Common myeloid progenitor, CD34-positive (primary cell): ENCODE results near the gene USB1.

ENCODE experiments used
- CTCF ChIA-PET: fragments of 350-600 bp; sonication (Branson Sonifier 250); formaldehyde crosslinking; loops from one replicate; lab custom pipeline; 2021; ENCODE audit warnings: antibody characterized with exemption; lab: Charles Lee
- POLR2A ChIA-PET: fragments of 350-600 bp; sonication (Branson Sonifier 250); formaldehyde crosslinking; loops from one replicate; lab custom pipeline; 2021; ENCODE audit warnings: antibody characterized with exemption; lab: Charles Lee
- DNase-seq, 3 donors: peaks; one replicate each; pipeline versions ENCODE4 v3.0.0 to v3.0.0-alpha.2; 2013
- H3K27ac ChIP-seq, 2 experiments: 1 replicate in 1 of 2; 2 replicates in 1 of 2; pipeline ENCODE4 v1.7.0; 2013; ENCODE audit warnings: inconsistent platforms in 2 of 2, low read length in 2 of 2, mild to moderate bottlenecking in 2 of 2, low read depth in 1 of 2, moderate library complexity in 1 of 2; ENCODE audit not compliant: severe bottlenecking in 2 of 2, insufficient read depth in 1 of 2, poor library complexity in 1 of 2
- H3K27me3 ChIP-seq, 5 experiments: replicated peaks in 2 of 5; 1 replicate in 3 of 5; 2 replicates in 2 of 5; pipeline versions ENCODE4 v1.6.1 to v1.7.0; 2013; ENCODE audit warnings: low read length in 4 of 5, mild to moderate bottlenecking in 2 of 5, moderate library complexity in 2 of 5, inconsistent platforms in 1 of 5; ENCODE audit not compliant: insufficient read depth in 5 of 5, control insufficient read depth in 4 of 5
- H3K36me3 ChIP-seq, 4 experiments: 1 replicate in 2 of 4; 2 replicates in 2 of 4; pipeline versions ENCODE4 v1.6.1 to v1.7.0; 2013; ENCODE audit warnings: low read length in 3 of 4, control low read depth in 1 of 4, mild to moderate bottlenecking in 1 of 4; ENCODE audit not compliant: control insufficient read depth in 4 of 4, insufficient read depth in 4 of 4
- H3K4me1 ChIP-seq, 4 experiments: 1 replicate in 3 of 4; 2 replicates in 1 of 4; pipeline versions ENCODE4 v1.6.1 to v1.7.1; 2013; ENCODE audit warnings: low read length in 3 of 4, mild to moderate bottlenecking in 3 of 4, control low read depth in 1 of 4, inconsistent platforms in 1 of 4, moderate library complexity in 1 of 4; ENCODE audit not compliant: control insufficient read depth in 4 of 4, insufficient read depth in 4 of 4; ENCODE audit errors: control extremely low read depth in 1 of 4
- H3K4me3 ChIP-seq, 7 experiments: 1 replicate in 4 of 7; 2 replicates in 3 of 7; pipeline versions ENCODE4 v1.5.1 to v1.7.0; 2013; ENCODE audit warnings: mild to moderate bottlenecking in 7 of 7, low read length in 6 of 7, moderate library complexity in 6 of 7, inconsistent platforms in 2 of 7, low read depth in 2 of 7, control low read depth in 1 of 7; ENCODE audit not compliant: insufficient read depth in 4 of 7, control insufficient read depth in 1 of 7; ENCODE audit errors: extremely low read depth in 1 of 7
- H3K9me3 ChIP-seq, 5 experiments: 1 replicate in 4 of 5; 2 replicates in 1 of 5; pipeline versions ENCODE4 v1.6.1 to v1.7.1; 2013; ENCODE audit warnings: low read length in 4 of 5, mild to moderate bottlenecking in 2 of 5, inconsistent platforms in 1 of 5, low read depth in 1 of 5, moderate library complexity in 1 of 5; ENCODE audit not compliant: control insufficient read depth in 4 of 5, insufficient read depth in 2 of 5; ENCODE audit errors: control extremely low read depth in 1 of 5
- WGBS: methylation state at CpG from one replicate; pipeline ENCODE4 v1.1.5; 2013; ENCODE audit not compliant: insufficient coverage; 5-methylcytosine and 5-hydroxymethylcytosine counted together

The USB1 gene

GRCh38 chr16:58046936-58047335 is 45.7 kb downstream of the USB1 start:
- Histone ChIP-seq H3K4me3 (no peak overlapping the region), H3K36me3 (no peaks in the 10 kb centered on the region), H3K27ac (no peak overlapping the region), H3K9me3 (no peaks in the 10 kb centered on the region), H3K4me1 (peaks cover 0 to 8% (median 0%) of the 10 kb centered on the region in 4 experiments), H3K27me3 (no peaks in the 10 kb centered on the region)
- 94% methylated on average over 4 of the region's 6 CpGs for WGBS
- POLR2A ChIA-PET = no interaction called here
- no peak for DNase-seq
- CTCF ChIA-PET = no interaction called here

DNA sequence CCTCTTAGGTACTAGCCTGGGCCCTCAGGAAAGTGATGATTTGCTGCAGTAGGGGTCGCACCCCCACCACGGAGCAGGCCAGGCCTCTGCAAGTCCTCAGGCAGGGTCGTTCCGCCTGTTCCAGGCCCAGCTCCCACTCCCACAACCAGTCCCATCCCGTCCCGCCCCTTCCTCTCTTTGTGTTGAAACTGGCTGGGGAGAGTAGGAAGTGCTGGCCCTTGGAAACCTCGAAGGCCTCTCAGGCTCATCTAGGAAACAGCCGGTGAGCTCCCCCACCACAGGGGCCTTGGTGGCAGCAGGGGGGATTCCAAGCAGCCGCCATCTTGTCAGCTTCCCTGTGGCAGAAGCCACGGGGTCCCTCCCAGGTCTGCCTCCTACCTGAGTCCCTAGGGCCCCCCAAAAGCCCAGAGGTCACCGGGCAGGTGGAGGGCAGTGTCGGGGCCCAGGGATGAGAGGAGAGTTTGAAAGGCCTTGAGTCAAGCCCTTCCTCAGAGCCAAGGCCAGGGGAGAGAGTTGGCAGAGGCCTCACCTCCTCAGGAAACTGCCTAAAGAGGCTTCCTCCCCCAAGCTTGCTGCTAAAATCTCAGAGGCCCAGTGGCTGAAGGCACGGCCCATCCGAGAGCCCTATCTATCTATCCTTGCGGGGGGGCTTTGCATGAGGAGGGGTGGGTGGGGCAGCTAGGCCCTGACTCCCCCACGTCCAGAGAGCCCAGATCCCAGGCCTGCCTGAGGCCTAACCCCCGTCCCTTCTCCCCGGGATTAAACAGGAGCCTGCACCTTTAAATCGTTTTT is 46.5 kb downstream of the USB1 start:
- H3K27ac ChIP-seq = no peak overlapping the region

DNA sequence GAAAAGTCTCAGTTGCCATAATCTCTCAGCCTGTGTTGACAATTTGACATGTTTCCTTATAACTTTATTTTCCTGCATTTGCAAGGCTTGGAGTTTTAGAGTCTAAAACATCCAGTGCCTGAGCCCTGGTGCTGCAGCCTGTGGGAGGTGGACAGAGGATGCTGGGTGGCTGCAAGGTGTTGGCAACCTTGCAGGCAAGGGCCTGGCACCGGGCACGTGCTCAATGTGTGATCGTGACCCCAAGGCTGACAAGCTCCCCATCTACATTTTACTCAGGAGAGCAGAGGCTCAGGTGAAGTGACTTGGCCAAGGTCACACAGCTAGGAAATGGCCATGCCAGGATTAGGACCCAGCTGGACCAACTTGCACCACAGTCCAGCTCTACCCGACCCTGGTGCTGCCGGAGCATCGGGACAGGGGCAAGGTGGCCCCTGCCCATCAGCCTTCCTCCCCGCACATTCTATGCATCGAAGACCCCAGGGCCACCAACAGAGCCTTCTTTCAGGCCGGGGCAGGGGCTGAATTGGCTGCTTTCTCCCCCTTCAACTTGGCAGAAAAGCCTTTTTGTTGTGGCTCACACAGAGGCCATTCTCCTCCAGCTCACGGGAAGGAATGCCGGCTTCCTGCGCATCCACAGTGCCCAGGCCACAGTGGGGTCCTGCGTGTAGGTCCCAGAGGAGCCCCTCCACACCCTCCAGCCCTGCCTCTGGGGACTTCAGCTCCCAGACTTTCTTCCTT is 47.5 kb downstream of the USB1 start:
- no peaks in the 10 kb centered on the region for H3K9me3 ChIP-seq
- peaks cover 0 to 8% (median 0%) of the 10 kb centered on the region in 4 experiments for H3K4me1 ChIP-seq
- H3K27me3 ChIP-seq = no peaks in the 10 kb centered on the region
- no peak overlapping the region for H3K27ac ChIP-seq
- 99% methylated on average over 11 of the region's 13 CpGs for WGBS
- no peaks in the 10 kb centered on the region for H3K36me3 ChIP-seq
- CTCF ChIA-PET = interaction anchor here (0.7 to 1.6 kb wide), 4 partner anchors 10 to 454 kb away, joined by 3 read pairs; no protein-coding TSS in a partner anchor
- POLR2A ChIA-PET = no interaction called here
- H3K4me3 ChIP-seq = no peak overlapping the region
- DNase-seq = no peak

More for the DNA sequence above, 46.5 kb downstream of the USB1 start:
- no peak overlapping the region for H3K4me3 ChIP-seq
- no peak for DNase-seq
- H3K9me3 ChIP-seq = no peaks in the 10 kb centered on the region
- 78% methylated on average over 7 of the region's 19 CpGs for WGBS
- POLR2A ChIA-PET = no interaction called here
- CTCF ChIA-PET = interaction anchor here (1.0 to 1.6 kb wide), 3 partner anchors 9 to 20 kb away, joined by 3 read pairs; no protein-coding TSS in a partner anchor
- no peaks in the 10 kb centered on the region for H3K27me3 ChIP-seq
- no peaks in the 10 kb centered on the region for H3K36me3 ChIP-seq
- H3K4me1 ChIP-seq = peaks cover 0 to 8% (median 0%) of the 10 kb centered on the region in 4 experiments

DNA sequence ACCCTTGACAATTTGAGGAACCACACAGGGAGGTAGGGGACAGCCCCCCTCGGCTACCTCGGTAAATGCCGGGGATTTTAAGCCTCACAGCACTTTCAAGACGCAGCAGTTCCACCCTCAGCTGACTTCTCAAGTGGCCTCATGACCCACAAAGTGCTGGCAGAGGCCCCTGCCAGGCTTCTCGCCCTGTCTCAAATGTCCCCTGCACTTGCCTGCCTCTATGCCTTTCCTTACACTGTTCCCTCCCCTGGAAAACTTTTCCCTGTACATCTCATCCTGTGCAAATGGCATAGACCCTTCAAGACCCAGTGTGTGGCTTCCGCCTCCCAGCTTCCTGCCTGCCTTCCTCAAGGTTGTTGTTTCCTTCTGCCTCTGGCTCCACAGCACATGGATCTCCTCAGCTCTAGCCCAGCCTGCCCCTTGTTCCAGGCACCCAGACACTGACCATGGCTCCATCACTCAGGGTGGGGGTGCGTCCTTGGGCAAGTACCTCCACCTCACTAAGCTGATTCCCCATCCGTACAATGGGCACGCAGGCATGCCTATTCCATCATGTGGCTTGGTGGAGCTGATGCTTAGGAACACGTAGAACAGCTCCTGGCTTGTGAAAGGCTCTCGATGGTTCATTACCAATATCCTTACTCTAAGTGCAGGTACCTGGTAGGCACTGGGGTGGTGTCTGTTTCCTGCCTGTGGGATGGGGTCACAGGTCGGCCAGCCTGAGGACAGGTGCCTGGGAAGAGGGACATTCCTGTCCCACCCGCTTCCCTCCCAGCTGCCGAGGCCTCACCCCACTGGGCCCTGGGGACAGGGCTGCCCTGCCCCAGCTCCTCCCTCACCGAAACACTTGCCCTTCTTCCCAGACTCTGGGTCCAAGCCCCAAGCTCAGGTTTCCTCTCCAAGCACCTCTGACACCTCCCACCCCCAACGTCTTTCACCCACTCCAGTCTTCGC is 48.3 kb downstream of the USB1 start:
- DNase-seq = no peak
- Histone ChIP-seq H3K9me3 (no peaks in the 10 kb centered on the region), H3K27me3 (no peaks in the 10 kb centered on the region), H3K4me1 (peaks cover 0 to 8% (median under 1%) of the 10 kb centered on the region in 4 experiments), H3K4me3 (no peak overlapping the region), H3K27ac (no peak overlapping the region), H3K36me3 (no peaks in the 10 kb centered on the region)
- WGBS = 86% methylated on average over 13 of the region's 17 CpGs
- ChIA-PET POLR2A (no interaction called here), CTCF (interaction anchor here (0.7 to 1.6 kb wide), 3 partner anchors 11 to 455 kb away, joined by 3 read pairs; no protein-coding TSS in a partner anchor)

- 86% methylated on average over 1 of the region's 2 CpGs for WGBS
- Histone ChIP-seq H3K4me3 (no peak overlapping the region), H3K36me3 (no peaks in the 10 kb centered on the region), H3K9me3 (no peaks in the 10 kb centered on the region), H3K27me3 (no peaks in the 10 kb centered on the region), H3K27ac (no peak overlapping the region), H3K4me1 (peaks cover 0 to 4% (median 1%) of the 10 kb centered on the region in 4 experiments)
- no peak for DNase-seq
- CTCF ChIA-PET = no interaction called here
- POLR2A ChIA-PET = no interaction called here
These were observed 50.1 kb downstream of the USB1 start for GRCh38 chr16:58051296-58051695.

GRCh38 chr16:58051821-58052603 is 50.8 kb downstream of the USB1 start:
- Histone ChIP-seq H3K4me3 (no peak overlapping the region), H3K9me3 (no peaks in the 10 kb centered on the region), H3K4me1 (peaks cover 0 to 3% (median 0%) of the 10 kb centered on the region in 4 experiments), H3K36me3 (no peaks in the 10 kb centered on the region), H3K27ac (no peak overlapping the region), H3K27me3 (no peaks in the 10 kb centered on the region)
- whole genome bisulfite sequencing = 93% methylated on average over 7 of the region's 10 CpGs
- DNase-seq = no peak
- ChIA-PET CTCF (interaction anchor here (1.0 kb wide), 1 partner anchor 74 kb away, joined by 3 read pairs; no protein-coding TSS in a partner anchor), POLR2A (no interaction called here)
